ENCODE measurements around the gene BTNL9. TPM values are rescaled to one million over a fixed set of nuclear protein-coding genes. Genes with fewer than 3 reads are reported as not detected.
"Not testable (repeated sequence)": the region's sequence is repeated elsewhere in the genome, so short reads cannot be mapped to it uniquely, and the experiment has no call there.

Gene BTNL9
- total RNA-seq, 1 donor from 2014 or later: 0.39 TPM

DNA sequence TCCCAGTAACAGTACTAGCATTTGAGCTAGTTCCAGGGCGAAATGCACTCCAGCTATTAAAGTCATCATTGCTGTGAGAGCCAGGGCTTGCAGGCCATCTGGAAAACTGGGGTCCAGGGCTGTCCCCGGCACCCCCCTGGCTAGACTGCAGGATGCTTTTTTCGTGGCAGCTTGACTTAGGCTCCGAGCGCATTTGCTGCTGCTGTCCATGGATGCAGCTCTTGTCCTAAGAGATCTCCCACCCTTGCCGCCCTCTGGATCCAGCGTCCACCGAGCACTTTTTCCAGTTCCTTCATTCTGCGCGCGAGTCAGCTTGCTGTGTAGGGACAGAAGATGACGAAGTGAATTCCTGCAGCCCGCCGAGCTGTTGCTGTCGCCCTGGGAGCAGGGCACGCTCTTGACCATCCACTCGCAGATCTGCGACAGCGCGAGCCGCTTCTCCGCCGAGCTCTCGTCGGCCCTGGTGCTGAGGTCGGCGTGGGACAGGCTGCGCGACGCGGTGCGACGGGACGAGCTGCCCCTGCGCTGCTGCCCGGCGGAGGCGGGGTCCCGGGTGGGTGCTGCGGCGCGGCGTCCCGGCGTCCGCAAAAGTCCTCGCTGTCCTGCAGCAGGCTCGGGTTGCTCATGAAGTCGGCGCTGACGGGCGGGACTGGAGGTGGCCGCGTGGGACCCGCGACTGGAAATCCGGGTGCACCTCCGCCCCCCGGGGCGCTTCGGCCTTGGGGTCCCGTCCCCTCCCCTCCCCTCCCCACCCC lies 60.2 kb downstream of the BTNL9 start:
- H3K9me3 Mint-ChIP-seq: no peaks in the 10 kb centered on the region
- peaks cover 37% of the 10 kb centered on the region for H3K27me3 Mint-ChIP-seq
- no peak for TF ChIP-seq CTCF (conservative IDR thresholded peaks at IDR 0.05)
- peaks cover 4% of the 10 kb centered on the region for H3K36me3 Mint-ChIP-seq
- DNase-seq (ENCODE audit: extremely low spot score, unreplicated experiment): peak; percentile 66
- H3K27ac Mint-ChIP-seq: no peak overlapping the region
- H3K4me3 Mint-ChIP-seq: peak overlapping the region; percentile 71
- peaks cover 13% of the 10 kb centered on the region for H3K4me1 Mint-ChIP-seq (ENCODE audit: unreplicated experiment)

DNA sequence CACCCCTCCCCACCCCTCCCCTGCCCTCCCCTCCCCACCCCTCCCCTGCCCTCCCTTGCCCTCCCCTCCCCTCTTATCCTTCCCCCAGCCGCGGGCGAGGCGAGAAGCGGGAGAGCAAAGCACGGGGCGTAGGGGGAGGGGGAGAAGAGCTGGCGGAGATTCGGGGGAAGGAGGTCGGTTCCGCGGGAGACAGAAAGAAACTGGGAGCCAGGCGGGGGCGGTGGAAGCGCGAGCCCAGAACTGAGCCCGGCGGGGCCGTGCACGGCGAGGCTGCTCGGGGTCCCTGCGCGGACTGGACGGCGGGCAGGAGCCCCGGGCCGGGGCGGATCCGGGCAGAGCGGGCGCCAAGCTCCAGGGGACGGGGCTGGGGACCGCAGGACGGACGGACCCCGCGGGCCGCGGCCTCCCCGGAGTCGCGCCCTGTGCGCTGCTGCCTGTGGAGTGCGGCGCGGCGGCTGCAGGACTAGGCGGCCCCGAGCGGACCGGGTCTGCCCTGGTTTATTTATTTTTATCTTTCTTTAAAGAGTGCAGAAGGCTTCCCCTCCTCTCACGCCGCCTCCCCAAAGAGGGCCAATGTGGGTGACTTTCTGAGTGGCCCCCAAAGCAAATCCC lies 61.1 kb downstream of the BTNL9 start:
- not testable (repeated sequence) for H3K36me3 Mint-ChIP-seq, H3K9me3 Mint-ChIP-seq, H3K4me3 Mint-ChIP-seq, H3K27ac Mint-ChIP-seq
- Mint-ChIP-seq H3K27me3 (peaks cover 45% of the 10 kb centered on the region), H3K4me1 (ENCODE audit: unreplicated experiment) (peaks cover 13% of the 10 kb centered on the region)
- DNase-seq (ENCODE audit: extremely low spot score, unreplicated experiment): peak; percentile 59

GRCh38 chr5:181101930-181102674 lies 62.0 kb downstream of the BTNL9 start:
- H3K27ac Mint-ChIP-seq; H3K4me3 Mint-ChIP-seq; DNase-seq (ENCODE audit: extremely low spot score, unreplicated experiment); H3K36me3 Mint-ChIP-seq; H3K9me3 Mint-ChIP-seq: not testable (repeated sequence)
- peaks cover 13% of the 10 kb centered on the region for H3K4me1 Mint-ChIP-seq (ENCODE audit: unreplicated experiment)
- peaks cover 55% of the 10 kb centered on the region for H3K27me3 Mint-ChIP-seq

DNA sequence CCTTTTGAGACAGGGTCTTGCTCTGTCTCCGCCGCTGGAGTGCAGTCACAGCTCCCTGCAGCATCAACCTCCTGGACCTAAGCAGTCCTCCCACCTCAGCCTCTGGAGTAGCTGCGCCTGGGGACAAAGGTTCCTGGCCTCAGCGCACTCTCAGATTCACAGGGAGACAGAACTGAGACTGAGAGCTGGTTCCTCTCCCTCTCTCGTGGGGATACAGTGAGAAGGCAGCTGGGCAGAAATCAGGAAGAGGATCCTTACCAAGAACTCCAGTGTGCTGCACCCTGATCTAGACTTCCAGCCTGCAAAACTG lies 64.1 kb downstream of the BTNL9 start:
- Mint-ChIP-seq H3K4me3 (peak overlapping the region; percentile 75), H3K4me1 (ENCODE audit: unreplicated experiment) (peaks cover 13% of the 10 kb centered on the region), H3K27ac (peak overlapping the region; percentile 35), H3K27me3 (peaks cover 69% of the 10 kb centered on the region)
- not testable (repeated sequence) for DNase-seq (ENCODE audit: extremely low spot score, unreplicated experiment); H3K36me3 Mint-ChIP-seq; H3K9me3 Mint-ChIP-seq

DNA sequence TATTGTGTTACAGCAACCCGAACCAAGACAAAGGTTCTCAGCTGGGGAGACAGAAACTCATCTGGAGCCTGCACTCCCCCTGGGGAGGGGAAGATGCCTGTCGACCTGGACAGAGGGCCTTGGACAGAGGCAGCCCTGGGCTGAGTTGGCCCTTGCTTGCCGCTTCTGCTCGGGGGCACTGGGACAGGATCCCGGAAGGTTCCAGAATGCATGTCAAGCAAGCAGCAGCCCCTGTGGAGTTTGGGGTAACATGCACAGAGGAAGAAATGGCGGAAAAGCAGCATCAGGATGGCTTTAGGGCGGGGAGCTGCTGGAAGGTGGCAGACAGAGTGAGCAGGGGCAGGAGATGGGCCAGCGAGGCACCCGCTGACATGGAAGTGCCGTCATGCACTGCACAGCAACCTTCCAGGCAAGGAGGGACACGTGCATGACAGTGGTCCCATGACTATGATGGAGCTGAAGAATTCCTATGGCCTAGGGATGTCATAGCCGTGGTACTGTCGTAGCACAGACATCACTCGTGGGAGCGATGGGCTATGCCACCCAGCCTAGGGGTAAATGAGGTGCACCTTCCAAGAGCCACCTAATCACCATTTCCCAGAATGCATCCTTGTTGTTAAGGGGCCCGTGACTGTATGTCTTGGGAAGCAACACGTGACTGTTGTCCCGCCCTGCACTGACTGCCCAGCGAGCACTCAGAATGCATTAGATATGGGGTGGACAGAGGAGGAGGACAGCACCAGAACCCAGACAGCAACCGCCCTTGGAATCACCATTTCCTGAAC lies 64.7 kb downstream of the BTNL9 start:
- not testable (repeated sequence) for H3K27ac Mint-ChIP-seq; H3K36me3 Mint-ChIP-seq; H3K4me3 Mint-ChIP-seq; H3K9me3 Mint-ChIP-seq; H3K4me1 Mint-ChIP-seq (ENCODE audit: unreplicated experiment)
- DNase-seq (ENCODE audit: extremely low spot score, unreplicated experiment): peak; percentile 59
- peaks cover 69% of the 10 kb centered on the region for H3K27me3 Mint-ChIP-seq

DNA sequence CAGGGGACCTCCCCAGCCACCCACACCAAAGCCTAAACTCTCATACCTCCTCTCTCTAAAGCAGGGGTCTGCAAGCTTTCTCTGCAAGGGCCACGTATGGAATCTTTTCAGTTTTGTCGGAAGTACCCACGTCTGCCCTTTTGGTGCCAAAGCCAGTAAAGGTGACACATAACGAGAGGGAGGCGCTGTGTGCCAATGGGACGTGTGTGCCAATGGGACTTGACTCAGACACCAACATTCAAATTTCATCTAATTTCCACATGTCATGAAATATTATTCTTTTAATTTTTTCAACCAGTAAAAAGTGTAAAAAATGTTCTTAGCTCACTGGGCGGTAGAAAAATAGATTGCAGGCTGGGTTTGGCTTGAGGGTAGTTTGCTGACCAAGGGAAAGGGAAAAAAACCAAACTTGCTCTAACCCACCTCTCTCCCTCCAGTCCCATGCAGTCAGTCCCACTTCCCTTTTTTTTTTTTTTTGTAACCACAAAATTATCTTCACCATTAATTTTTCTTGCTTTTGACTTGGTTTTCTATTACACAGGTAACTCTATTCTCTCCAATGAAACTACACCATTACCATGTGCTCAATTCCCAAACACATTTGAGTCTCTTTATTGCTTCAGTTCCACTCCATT lies 65.4 kb downstream of the BTNL9 start:
- no peak for TF ChIP-seq CTCF (conservative IDR thresholded peaks at IDR 0.05)
- Mint-ChIP-seq H3K27ac (no peak overlapping the region), H3K27me3 (peaks cover 69% of the 10 kb centered on the region), H3K9me3 (no peaks in the 10 kb centered on the region), H3K4me1 (ENCODE audit: unreplicated experiment) (peaks cover 4% of the 10 kb centered on the region), H3K36me3 (no peaks in the 10 kb centered on the region), H3K4me3 (no peak overlapping the region)
- DNase-seq (ENCODE audit: extremely low spot score, unreplicated experiment): no peak

- Mint-ChIP-seq H3K4me3 (no peak overlapping the region), H3K27me3 (peaks cover 91% of the 10 kb centered on the region), H3K36me3 (no peaks in the 10 kb centered on the region), H3K4me1 (ENCODE audit: unreplicated experiment) (peaks cover 4% of the 10 kb centered on the region), H3K27ac (no peak overlapping the region), H3K9me3 (no peaks in the 10 kb centered on the region)
- TF ChIP-seq CTCF (conservative IDR thresholded peaks at IDR 0.05): no peak
- DNase-seq (ENCODE audit: extremely low spot score, unreplicated experiment): peak; percentile 36
Observed at GRCh38 chr5:181107699-181108098, 67.6 kb downstream of the BTNL9 start.
